DND-41 (cell line): Measurements from ENCODE around the gene ATP2A3.

ENCODE experiments used
- ATAC-seq: fragments of 200-7000 bp; cut with Tn5 transposase; 3 replicates; pipeline ENCODE4 v1.9.1; 2021; ENCODE audit warnings: low read depth; ENCODE audit not compliant: insufficient read depth
- DNase-seq: peaks from one replicate; pipeline ENCODE4 v3.0.0-alpha.2; 2020
- H2AFZ ChIP-seq: 2 replicates; pipeline ENCODE4 v1.6.0; 2012; ENCODE audit warnings: low read depth, low read length
- H3K27ac ChIP-seq: 2 replicates; pipeline ENCODE4 v1.5.1; 2012; ENCODE audit warnings: low read length, inconsistent platforms
- H3K27me3 ChIP-seq: fragments of 200-600 bp; sonication (generic); 2 replicates; pipeline ENCODE4 v1.6.0; 2012; ENCODE audit warnings: low read length, mild to moderate bottlenecking, inconsistent platforms; ENCODE audit not compliant: insufficient read depth, poor library complexity
- H3K36me3 ChIP-seq: 2 replicates; pipeline ENCODE4 v1.5.1; 2012; ENCODE audit warnings: low read length, inconsistent platforms; ENCODE audit not compliant: insufficient read depth
- H3K4me1 ChIP-seq: 2 replicates; pipeline ENCODE4 v1.5.1; 2012; ENCODE audit warnings: mild to moderate bottlenecking, low read length; ENCODE audit not compliant: insufficient read depth
- H3K4me2 ChIP-seq: 2 replicates; pipeline ENCODE4 v1.6.0; 2012; ENCODE audit warnings: mild to moderate bottlenecking, moderate library complexity, low read length, inconsistent platforms; ENCODE audit not compliant: insufficient read depth
- H3K4me3 ChIP-seq, 2 experiments: fragments of 200-600 bp in 1 of 2; shearing (Covaris generic) in 1 of 2; 2 replicates each; pipeline ENCODE4 v1.5.1; 2012 to 2016; ENCODE audit warnings: inconsistent platforms in 2 of 2, low read length in 2 of 2, mild to moderate bottlenecking in 2 of 2, low read depth in 1 of 2, moderate library complexity in 1 of 2
- H3K79me2 ChIP-seq: 2 replicates; pipeline ENCODE4 v1.6.0; 2012; ENCODE audit warnings: low read length, inconsistent platforms; ENCODE audit not compliant: insufficient read depth
- H3K9ac ChIP-seq: 2 replicates; pipeline ENCODE4 v1.6.0; 2012; ENCODE audit warnings: low read depth, mild to moderate bottlenecking, inconsistent platforms, low read length, moderate library complexity
- H3K9me3 ChIP-seq: 2 replicates; pipeline ENCODE4 v1.5.1; 2012; ENCODE audit warnings: low read length, moderate library complexity, mild to moderate bottlenecking, inconsistent platforms; ENCODE audit not compliant: insufficient read depth, severe bottlenecking
- H4K20me1 ChIP-seq: 2 replicates; pipeline ENCODE4 v1.6.0; 2012; ENCODE audit warnings: low read length; ENCODE audit not compliant: insufficient read depth
- EZH2 ChIP-seq: IDR thresholded peaks from 3 replicates; pipeline ENCODE4 v1.6.1; 2012; ENCODE audit warnings: borderline replicate concordance, low read depth, mild to moderate bottlenecking, moderate library complexity, low read length, inconsistent platforms; ENCODE audit not compliant: severe bottlenecking
- TF ChIP-seq, protein P1 (sequence below): IDR thresholded peaks from 2 replicates; pipeline ENCODE4 v1.5.1; 2012; ENCODE audit warnings: borderline replicate concordance, low read length, moderate library complexity, mild to moderate bottlenecking; ENCODE audit not compliant: poor library complexity, severe bottlenecking; ENCODE audit errors: extremely low read depth

The ATP2A3 gene

DNA sequence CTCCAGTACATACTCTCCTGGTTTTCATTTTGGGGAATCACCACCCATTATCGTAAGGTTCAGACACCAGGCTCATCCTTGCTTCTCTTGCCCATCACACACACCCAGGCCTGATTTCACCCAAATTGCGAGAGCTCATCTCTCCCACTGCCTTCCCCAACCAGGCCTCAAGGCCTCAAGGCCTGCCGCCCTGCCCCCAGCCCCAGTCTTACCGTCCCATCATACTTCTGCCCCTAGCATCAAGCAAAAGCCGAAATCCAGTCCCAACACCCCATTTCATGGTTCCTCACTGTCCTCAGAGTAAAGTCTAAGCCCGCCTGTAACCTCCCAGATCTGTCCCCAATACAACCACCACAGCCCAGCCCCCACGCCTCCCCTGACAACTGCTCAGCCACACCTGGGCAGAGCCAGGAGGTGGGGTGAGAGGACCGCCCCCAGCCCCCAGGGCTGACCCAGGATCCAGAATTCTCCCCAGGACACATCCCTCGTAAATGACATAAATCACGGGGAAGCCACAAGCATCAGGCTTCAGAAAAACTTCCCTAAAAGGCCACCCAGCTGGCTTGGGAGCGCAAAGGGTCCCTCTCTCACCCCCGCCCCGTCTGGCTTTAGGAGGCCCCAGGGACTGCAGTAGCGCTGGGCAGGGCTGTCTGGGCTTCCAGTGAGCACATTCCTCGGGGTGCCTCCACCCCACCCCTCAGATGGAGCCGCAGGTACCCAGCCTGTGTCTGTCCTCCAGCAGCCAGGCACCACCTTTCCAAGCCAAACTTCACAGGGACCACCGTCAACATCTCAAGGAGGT, 38.4 kb downstream of the ATP2A3 start:
- no peak overlapping the region for H3K27ac ChIP-seq
- no peak overlapping the region for H3K4me3 ChIP-seq
- H3K27me3 ChIP-seq: no peaks in the 10 kb centered on the region
- peaks cover 41% of the 10 kb centered on the region for H4K20me1 ChIP-seq
- no peaks in the 10 kb centered on the region for H3K9me3 ChIP-seq
- TF ChIP-seq, protein P1, sequence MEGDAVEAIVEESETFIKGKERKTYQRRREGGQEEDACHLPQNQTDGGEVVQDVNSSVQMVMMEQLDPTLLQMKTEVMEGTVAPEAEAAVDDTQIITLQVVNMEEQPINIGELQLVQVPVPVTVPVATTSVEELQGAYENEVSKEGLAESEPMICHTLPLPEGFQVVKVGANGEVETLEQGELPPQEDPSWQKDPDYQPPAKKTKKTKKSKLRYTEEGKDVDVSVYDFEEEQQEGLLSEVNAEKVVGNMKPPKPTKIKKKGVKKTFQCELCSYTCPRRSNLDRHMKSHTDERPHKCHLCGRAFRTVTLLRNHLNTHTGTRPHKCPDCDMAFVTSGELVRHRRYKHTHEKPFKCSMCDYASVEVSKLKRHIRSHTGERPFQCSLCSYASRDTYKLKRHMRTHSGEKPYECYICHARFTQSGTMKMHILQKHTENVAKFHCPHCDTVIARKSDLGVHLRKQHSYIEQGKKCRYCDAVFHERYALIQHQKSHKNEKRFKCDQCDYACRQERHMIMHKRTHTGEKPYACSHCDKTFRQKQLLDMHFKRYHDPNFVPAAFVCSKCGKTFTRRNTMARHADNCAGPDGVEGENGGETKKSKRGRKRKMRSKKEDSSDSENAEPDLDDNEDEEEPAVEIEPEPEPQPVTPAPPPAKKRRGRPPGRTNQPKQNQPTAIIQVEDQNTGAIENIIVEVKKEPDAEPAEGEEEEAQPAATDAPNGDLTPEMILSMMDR: no peak
- no peak for TF ChIP-seq EZH2
- H2AFZ ChIP-seq: no peak overlapping the region
- H3K79me2 ChIP-seq: no peaks in the 10 kb centered on the region
- DNase-seq (no peak), ATAC-seq (no peak)
- no peak overlapping the region for H3K9ac ChIP-seq
- no peak overlapping the region for H3K4me2 ChIP-seq
- no peaks in the 10 kb centered on the region for H3K4me1 ChIP-seq
- peaks cover 73% of the 10 kb centered on the region for H3K36me3 ChIP-seq

DNA sequence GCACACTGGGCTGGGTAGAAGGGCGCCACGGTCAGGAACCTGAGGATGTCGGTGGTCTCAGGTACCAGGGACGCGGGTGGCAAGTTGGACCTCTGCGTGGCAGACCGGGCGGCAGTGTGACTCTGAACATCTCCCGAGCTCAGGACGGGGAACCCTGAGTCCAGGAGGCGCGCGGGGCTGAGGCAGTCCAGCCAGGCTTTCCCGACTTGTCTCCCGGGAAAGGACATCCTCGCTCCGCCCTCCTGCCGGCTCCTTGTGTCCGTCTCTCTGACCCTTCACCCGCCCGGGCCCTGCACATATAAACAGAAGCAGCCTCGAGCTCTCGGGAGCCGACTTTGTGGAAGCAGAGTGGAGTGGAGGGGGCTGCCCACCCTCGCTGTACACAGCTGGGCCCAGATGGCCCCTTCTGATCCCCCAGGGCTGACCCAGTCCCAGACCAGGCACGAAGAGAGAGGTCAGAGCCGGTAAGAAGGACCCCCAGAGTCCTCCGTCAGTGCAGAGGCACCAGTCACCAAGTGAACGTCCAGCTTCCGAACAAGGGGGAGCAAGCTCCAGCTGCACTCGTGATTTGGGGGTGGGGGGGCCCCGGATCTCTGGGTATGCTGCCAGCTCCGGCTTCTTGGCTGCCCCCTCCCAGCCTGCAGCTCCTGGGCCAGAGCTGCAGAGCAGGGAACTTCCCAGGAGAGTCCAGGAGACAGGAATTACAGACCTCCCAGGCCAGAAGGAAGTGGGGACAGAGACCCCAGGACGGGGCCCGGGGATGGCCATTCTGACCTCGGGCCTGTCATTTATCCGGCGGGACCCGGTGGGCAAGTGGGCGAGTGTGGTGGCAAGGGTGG, 39.5 kb downstream of the ATP2A3 start:
- Histone ChIP-seq H3K79me2 (no peaks in the 10 kb centered on the region), H3K4me2 (no peak overlapping the region), H3K36me3 (peaks cover 61% of the 10 kb centered on the region), H4K20me1 (peaks cover 39% of the 10 kb centered on the region), H3K27ac (no peak overlapping the region), H3K9ac (no peak overlapping the region), H3K4me3 (no peak overlapping the region), H3K27me3 (no peaks in the 10 kb centered on the region), H3K9me3 (no peaks in the 10 kb centered on the region), H3K4me1 (no peaks in the 10 kb centered on the region), H2AFZ (no peak overlapping the region)
- TF ChIP-seq, protein P1: no peak
- no peak for TF ChIP-seq EZH2
- no peak for DNase-seq
- ATAC-seq: no peak

GRCh38 chr17:3923466-3924190, 40.6 kb downstream of the ATP2A3 start:
- ATAC-seq (no peak), DNase-seq (no peak)
- Histone ChIP-seq H3K4me1 (no peaks in the 10 kb centered on the region), H4K20me1 (peaks cover 30% of the 10 kb centered on the region), H3K36me3 (peaks cover 50% of the 10 kb centered on the region), H3K9me3 (no peaks in the 10 kb centered on the region), H3K27me3 (no peaks in the 10 kb centered on the region), H3K9ac (no peak overlapping the region), H2AFZ (no peak overlapping the region), H3K27ac (no peak overlapping the region), H3K79me2 (no peaks in the 10 kb centered on the region), H3K4me2 (no peak overlapping the region), H3K4me3 (no peak overlapping the region)
- TF ChIP-seq, protein P1: no peak
- TF ChIP-seq EZH2: no peak
